Panc1 (cell line): Measurements from ENCODE around the gene PCED1B. TPM values are rescaled to one million over a fixed set of nuclear protein-coding genes. Genes with fewer than 3 reads are reported as not detected.

ENCODE experiments used
- ATAC-seq: fragments of 200-7000 bp; cut with Tn5 transposase; 2 replicates; pipeline ENCODE4 v1.9.1; 2020; ENCODE audit warnings: mild to moderate bottlenecking, moderate library complexity
- BruUV-seq: library from RNA; stranded (reverse); fragments of 400-500 nt; replicated peaks from 2 replicates; lab custom pipeline; 2021; lab: Mats Ljungman, UMichigan
- CTCF ChIA-PET: fragments of 300-600 bp; sonication (Branson Sonifier 250); formaldehyde crosslinking; loops from one replicate; lab custom pipeline; 2022; ENCODE audit warnings: antibody characterized with exemption; lab: Charles Lee
- POLR2A ChIA-PET: fragments of 300-600 bp; sonication (Branson Sonifier 250); formaldehyde crosslinking; loops from one replicate; lab custom pipeline; 2022; ENCODE audit warnings: antibody characterized with exemption; lab: Charles Lee
- DNase-seq: peaks from one replicate; pipeline ENCODE4 v3.0.0-alpha.2; 2010; ENCODE audit warnings: low read depth, low spot score
- H3K27ac ChIP-seq: 2 replicates; pipeline ENCODE4 v1.5.1; 2011; ENCODE audit warnings: mild to moderate bottlenecking, low read length, inconsistent platforms
- H3K27me3 ChIP-seq: fragments of 200-500 bp; sonication (Bioruptor generic); 2 replicates; pipeline ENCODE4 v1.6.0; 2014; ENCODE audit warnings: low read length, inconsistent platforms; ENCODE audit not compliant: control insufficient read depth, insufficient read depth
- H3K36me3 ChIP-seq: fragments of 200-500 bp; sonication (Bioruptor generic); 2 replicates; pipeline ENCODE4 v1.5.1; 2014; ENCODE audit warnings: inconsistent platforms, mild to moderate bottlenecking, low read length, moderate library complexity; ENCODE audit not compliant: control insufficient read depth, insufficient read depth
- H3K4me1 ChIP-seq: 2 replicates; pipeline ENCODE4 v1.5.1; 2011; ENCODE audit warnings: inconsistent platforms, mild to moderate bottlenecking, low read length, moderate library complexity; ENCODE audit not compliant: control insufficient read depth, insufficient read depth
- H3K4me3 ChIP-seq, 2 experiments: 2 replicates each; pipeline ENCODE4 v1.5.1; 2011 to 2012; ENCODE audit warnings: low read depth in 2 of 2, low read length in 2 of 2, mild to moderate bottlenecking in 2 of 2, inconsistent platforms in 1 of 2, moderate library complexity in 1 of 2
- H3K9me3 ChIP-seq: fragments of 200-500 bp; sonication (Bioruptor generic); 2 replicates; pipeline ENCODE4 v1.5.1; 2014; ENCODE audit warnings: low read depth, mild to moderate bottlenecking, inconsistent platforms, low read length, moderate library complexity; ENCODE audit not compliant: control insufficient read depth, insufficient read depth
- CTCF ChIP-seq: fragments of 450-650 bp; IDR thresholded peaks from 2 replicates; pipeline ENCODE4 v1.5.1; 2017; ENCODE audit warnings: mild to moderate bottlenecking
- POLR2AphosphoS5 ChIP-seq: IDR thresholded peaks from 2 replicates; pipeline ENCODE4 v1.6.1; 2012; ENCODE audit warnings: mild to moderate bottlenecking, low read depth, low read length, moderate library complexity
- REST ChIP-seq, 2 experiments: IDR thresholded peaks; 2 replicates each; pipeline ENCODE4 v1.6.1; 2011 to 2012; ENCODE audit warnings: low read depth in 2 of 2, control low read depth in 1 of 2, low read length in 1 of 2, mild to moderate bottlenecking in 1 of 2, moderate library complexity in 1 of 2; ENCODE audit not compliant: insufficient read depth in 1 of 2
- SIN3A ChIP-seq: IDR thresholded peaks from 2 replicates; pipeline ENCODE4 v1.6.1; 2012; ENCODE audit warnings: low read depth, mild to moderate bottlenecking, low read length, moderate library complexity, borderline replicate concordance; ENCODE audit not compliant: insufficient read depth
- TCF7L2 ChIP-seq: IDR thresholded peaks from 2 replicates; pipeline ENCODE4 v1.6.1; 2011; ENCODE audit warnings: mild to moderate bottlenecking, low read depth, low read length, inconsistent platforms
- in situ Hi-C: cut with HindIII; loops from 2 replicates; pipeline ENCODE4 v1.10.0; 2016; ENCODE audit warnings: low sequenced_read_pairs, low pct_unique_long_range_greater_than_20kb
- intact Hi-C: fragments of 100-400 bp; cut with micrococcal nuclease; formaldehyde crosslinking; loops from one replicate; pipeline ENCODE4 v1.10.0; 2022; ENCODE audit not compliant: unreplicated experiment
- total RNA-seq: library from RNA; stranded (reverse); gene quantifications from one replicate; pipeline ENCODE4 v1.2.1, GENCODE V29; 2021; ENCODE audit not compliant: unreplicated experiment

PCED1B gene
- total RNA-seq, 1 experiment from 2014 or later, result 0.82 TPM

- DNase-seq (no peak), ATAC-seq (no peak)
- H3K4me3 ChIP-seq, result no peak overlapping the region
- intact Hi-C loops (no loop called here), in situ Hi-C loops (no loop called here)
- H3K36me3 ChIP-seq, result no peaks in the 10 kb centered on the region
- H3K27ac ChIP-seq, result no peak overlapping the region
- ChIA-PET CTCF (no interaction called here), POLR2A (no interaction called here)
- no TSS peak for BruUV-seq
- H3K27me3 ChIP-seq, result no peaks in the 10 kb centered on the region
- no peak for TF ChIP-seq CTCF
- no peak for TF ChIP-seq SIN3A
- no peak for TF ChIP-seq POLR2AphosphoS5
- no peak for TF ChIP-seq REST (IDR thresholded peaks at IDR 0.05; ENCODE audit: insufficient read depth in 1 of 2, low read depth in 2 of 2, low read length in 1 of 2)
- TF ChIP-seq TCF7L2, result no peak
- 0 out of 2 replicates have a peak, but pooled peaks cover 3% of the 10 kb centered on the region for H3K4me1 ChIP-seq
- no peaks in the 10 kb centered on the region for H3K9me3 ChIP-seq
Measured at GRCh38 chr12:47190905-47191304, 111.5 kb downstream of the PCED1B start.

GRCh38 chr12:47192051-47192450 lies 112.6 kb downstream of the PCED1B start:
- no TSS peak for BruUV-seq
- H3K9me3 ChIP-seq, result no peaks in the 10 kb centered on the region
- in situ Hi-C loops (no loop called here), intact Hi-C loops (no loop called here)
- no peak overlapping the region for H3K4me3 ChIP-seq
- DNase-seq (no peak), ATAC-seq (no peak)
- TF ChIP-seq TCF7L2 (no peak), SIN3A (no peak), REST (IDR thresholded peaks at IDR 0.05; ENCODE audit: insufficient read depth in 1 of 2, low read depth in 2 of 2, low read length in 1 of 2) (no peak)
- ChIA-PET CTCF (interaction anchor here (0.6 kb wide), 2 partner anchors 22 to 166 kb away, joined by 4 to 5 read pairs; no protein-coding TSS in a partner anchor), POLR2A (interaction anchor here (0.6 to 0.7 kb wide), 3 partner anchors 12 to 914 kb away, joined by 3 to 7 read pairs (median 4); partner anchors contain the start of gene SENP1)
- 0 out of 2 replicates have a peak, but pooled peaks cover 3% of the 10 kb centered on the region for H3K4me1 ChIP-seq
- H3K36me3 ChIP-seq, result no peaks in the 10 kb centered on the region
- H3K27ac ChIP-seq, result no peak overlapping the region
- no peaks in the 10 kb centered on the region for H3K27me3 ChIP-seq
